Measurements from ENCODE around the gene NUDCD2.
"Not testable (repeated sequence)": the region's sequence is repeated elsewhere in the genome, so short reads cannot be mapped to it uniquely, and the experiment has no call there.

NUDCD2 gene

DNA sequence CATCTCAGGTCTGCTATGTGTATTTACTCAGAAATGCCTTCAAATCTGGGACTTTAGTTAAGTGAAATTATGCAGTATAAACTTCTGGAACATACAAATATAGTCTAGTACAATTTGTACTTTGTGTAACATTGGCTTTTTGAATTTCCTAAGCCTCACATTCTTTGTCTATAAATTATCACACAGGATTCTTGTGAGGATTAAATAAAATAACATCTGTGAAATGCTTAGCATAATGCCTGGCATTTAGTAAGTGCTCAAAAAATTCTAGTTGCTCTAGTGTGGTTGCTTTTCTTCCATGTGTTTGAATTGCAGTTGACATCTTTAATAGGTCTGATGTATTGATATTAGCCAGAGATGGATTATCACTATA, 3.1 kb upstream of the NUDCD2 start:
- DNase-seq: no peak

DNA sequence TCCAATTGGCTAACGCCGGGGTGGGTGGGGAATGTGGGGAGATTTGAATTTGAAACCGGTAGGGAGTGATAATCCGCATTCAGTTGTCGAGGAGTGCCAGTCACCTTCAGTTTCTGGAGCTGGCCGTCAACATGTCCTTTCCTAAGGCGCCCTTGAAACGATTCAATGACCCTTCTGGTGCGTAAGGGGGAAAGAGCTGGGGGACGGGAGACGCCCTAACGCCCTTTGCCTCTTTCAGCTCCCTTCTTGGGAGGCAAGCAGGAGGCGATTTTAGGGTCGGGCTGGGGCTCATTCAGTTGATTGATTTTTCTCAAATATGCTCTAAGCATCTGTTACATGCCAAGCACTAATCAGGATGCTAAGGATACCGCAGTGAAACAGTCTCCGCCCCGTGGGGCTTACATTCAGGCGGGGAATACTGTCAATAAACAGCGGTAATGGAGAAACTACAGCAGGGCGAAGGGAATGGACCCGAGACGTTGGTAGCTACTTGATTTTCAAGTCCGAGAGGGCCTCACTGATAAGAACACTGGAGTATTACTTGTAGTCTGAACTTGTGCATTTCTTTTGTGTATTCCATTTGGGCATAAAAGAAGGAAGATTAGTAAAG, 765 bp upstream of the NUDCD2 start, which contains the start of gene HMMR:
Gene HMMR (plus strand): TSS at position 71 of the 610 bp plus-strand sequence. CDS start 61 bp downstream, at position 132.
- DNase-seq: no peak

DNA sequence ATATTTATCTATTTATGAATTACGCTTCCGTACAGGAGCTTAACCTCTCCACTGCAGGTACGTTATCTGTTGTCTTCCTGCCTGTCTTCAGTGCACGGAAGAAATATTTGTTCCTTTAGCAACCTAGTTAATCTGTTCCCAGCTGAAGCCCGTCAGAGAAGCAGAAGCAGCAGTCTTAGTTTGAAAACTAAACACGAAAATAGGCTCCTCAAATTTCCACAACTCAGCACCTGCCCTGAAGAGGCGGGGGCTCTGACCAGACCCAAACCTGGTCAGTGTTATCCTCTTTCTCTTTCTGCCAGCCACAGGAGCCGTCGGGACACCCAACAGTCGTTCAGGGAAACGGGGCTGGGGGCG, 462 bp downstream of the NUDCD2 start:
- no peak for DNase-seq

DNA sequence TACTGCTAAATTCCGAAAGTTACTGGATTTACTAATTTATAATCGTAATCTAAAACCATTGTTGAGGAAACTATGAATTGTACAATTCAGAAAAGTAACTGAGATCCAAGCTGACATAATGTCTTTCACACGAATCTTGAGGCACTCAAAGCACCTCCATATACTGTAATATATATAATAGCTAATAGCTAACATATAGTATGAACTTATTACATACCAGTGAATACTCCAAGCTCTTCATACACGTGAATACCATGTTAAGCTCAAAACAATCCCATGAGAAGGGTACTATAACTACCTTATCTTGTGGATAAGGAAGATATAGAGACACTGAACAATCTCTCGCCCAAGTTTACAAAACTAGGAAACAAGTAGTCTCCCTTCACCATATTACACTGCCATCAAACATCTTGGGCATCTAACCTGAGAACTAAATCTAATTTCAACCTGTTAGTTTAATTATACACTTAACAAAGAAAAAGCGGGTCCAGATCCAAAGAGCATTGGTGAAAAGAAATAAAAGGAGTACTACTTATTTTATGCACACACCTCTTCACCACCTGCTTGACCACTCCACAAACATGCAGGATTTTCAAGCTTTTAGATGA, 1.0 kb downstream of the NUDCD2 start:
- DNase-seq: no peak

DNA sequence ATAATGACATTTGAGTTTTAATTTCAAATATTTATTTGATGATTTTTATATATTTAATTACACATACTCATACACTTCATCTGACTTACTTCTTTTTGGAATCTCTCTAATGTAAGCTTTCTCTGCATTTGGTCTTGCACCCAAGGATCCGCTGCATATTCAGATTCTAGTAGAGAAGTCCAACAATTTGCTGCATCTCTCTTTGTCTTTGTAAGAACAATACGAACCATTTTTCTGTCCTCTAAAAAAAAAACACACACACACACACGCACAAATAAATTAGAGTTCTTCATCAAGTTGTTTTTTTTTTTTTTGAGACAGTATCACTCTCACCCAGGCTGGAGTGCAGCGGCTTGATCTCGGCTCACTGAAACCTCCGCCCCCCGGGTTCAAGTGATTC, 3.1 kb downstream of the NUDCD2 start:
- no peak for DNase-seq

DNA sequence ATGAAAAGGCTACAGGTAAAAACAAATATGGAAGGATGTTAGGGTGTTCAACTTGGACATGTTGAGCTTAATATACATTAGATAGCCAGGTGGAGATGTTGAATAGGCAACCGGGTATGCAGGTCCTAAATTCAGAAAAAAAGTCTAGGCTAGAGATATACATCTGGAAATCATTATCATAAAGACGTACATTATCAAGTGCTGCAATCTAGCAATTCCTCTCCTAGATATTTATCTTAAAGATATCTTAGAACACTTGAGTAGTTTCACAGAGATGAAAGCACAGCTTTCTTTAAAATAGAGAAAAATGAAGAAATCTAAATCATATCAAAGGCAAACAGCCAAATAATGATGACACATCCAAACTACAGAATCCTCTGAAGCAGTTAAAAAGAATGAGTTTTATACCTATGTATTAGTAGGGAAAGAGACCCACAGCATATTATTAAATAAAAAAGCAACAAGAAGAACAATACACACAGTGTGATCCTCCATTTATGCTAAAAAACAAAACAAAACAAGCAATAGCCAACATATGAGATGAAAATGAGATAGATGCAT, 3.8 kb downstream of the NUDCD2 start:
- DNase-seq: no peak

DNA sequence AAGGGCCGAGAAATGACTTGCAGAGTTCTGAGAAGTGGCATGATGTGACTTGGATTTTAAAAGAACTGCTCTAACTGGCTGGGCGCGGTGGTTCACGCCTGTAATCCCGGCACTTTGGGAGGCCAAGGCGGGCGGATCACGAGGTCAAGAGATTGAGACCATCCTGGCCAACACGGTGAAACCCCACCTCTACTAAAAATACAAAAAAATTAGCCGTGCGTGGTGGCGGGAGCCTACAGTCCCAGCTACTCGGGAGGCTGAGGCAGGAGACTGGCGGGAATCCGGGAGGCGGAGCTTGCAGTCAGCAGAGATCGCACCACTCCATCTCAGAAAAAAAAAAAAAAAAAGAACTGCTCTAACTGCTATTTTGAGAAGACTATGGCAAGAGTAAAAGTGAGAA, 4.5 kb downstream of the NUDCD2 start:
- not testable (repeated sequence) for DNase-seq

DNA sequence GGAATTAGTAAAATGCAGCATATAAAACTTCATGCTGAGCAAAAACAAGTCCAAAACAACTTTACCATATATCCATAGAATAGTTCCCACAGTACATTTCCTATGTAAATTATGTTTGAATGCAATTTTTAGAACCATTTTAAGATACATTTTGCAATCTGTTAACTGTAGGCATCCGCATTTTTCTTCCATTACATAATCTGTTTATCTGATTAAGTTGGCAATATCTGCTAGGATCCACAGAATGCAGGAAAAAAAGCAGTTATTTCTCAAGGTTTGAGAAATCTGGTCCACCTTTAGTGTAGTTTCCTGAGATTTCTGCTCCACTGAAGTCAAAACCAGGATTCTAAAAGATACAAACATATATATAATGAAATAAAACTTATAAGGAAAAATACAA, 6.2 kb downstream of the NUDCD2 start:
- no peak for DNase-seq

DNA sequence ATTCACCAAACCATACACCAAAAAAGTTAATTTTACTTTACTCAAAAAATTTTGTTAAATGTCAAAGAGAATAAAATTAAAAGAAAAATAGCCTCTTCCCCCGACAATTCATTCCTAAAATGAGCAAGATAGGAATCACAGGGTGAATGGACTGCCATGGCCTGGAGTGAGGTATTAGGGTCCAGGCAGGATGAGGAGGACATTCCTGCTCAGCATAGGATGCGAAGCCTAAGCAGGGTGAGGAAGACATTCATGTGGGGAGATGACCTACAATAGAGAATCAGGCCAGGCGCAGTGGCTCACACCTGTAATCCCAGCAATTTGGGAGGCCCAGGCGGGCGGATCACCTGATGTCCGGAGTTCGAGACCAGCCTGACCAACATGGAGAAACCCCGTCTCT, 8.4 kb downstream of the NUDCD2 start:
- DNase-seq: no peak

DNA sequence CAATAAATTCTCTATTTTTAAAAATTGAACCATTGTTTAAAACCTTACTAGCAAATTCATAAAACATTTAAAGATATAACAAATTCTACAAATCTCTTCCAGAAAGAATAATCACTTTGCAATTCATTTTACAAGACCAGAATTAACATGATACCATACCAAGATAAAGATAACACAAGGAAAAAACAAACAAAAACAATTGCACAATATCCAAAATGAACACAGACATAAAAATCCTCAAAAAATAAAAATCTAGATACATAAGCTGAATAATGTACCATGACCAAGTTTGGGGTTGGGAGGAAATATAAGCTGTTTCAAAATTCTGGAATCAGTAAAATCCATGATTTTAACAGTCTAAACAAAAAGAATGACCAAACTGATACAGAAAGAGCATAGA, 11.4 kb downstream of the NUDCD2 start:
- no peak for DNase-seq

DNA sequence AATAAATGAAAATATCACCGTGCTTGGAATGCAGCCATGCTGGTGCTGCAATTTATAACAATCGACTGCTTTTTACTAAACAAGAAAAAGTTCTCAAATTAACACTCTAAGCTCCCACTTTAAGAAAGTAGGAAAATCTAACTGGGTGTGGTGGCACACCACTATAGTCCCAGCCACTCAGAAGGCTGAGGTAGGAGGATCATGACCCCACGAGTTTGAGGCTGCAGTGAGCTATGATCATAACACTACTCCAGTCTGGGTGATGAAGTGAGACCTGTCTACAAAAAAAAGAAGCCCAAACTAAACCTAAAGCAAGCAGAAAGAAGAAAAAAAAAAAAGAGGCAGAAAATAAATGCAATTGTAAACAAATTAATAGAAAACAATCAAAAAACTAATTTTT, 12.0 kb downstream of the NUDCD2 start:
- DNase-seq: no peak

DNA sequence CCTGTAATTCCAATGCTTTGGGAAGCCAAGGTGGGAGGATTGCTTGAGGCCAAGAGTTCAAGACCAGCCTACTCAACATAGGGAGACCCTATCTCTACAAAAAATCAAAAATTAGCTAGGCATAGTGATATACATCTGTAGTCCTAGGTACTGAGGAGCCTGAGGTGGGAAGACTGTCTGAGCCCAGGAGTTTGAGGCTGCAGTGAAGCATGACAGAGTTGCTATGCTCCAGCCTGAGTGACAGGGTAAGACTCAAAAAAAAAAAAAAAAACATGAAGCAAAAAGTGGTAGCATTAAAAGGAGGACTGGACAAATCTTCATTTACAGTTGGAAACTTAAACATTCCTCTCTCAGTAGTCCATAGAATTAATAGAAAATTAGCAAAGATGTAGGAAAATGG, 12.7 kb downstream of the NUDCD2 start:
- no peak for DNase-seq

DNA sequence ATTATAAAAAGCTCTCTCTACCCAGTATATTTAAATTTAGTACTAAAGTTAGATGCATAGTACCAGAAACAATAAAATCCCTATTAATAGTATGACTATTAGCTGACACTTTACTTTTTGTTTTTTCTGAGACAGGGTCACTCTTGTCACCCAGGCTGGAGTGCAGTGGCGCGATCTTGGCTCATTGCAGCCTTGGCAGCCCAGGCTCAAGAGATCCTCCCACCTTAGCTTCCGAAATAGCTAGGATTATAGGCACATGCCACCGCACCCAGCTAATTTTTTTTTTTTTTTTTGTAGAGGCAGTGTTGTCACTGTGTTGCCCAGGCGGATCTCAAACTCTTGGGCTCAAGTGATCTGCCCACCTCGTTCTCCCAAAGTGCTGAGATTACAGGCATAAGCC, 14.6 kb downstream of the NUDCD2 start:
- no peak for DNase-seq

DNA sequence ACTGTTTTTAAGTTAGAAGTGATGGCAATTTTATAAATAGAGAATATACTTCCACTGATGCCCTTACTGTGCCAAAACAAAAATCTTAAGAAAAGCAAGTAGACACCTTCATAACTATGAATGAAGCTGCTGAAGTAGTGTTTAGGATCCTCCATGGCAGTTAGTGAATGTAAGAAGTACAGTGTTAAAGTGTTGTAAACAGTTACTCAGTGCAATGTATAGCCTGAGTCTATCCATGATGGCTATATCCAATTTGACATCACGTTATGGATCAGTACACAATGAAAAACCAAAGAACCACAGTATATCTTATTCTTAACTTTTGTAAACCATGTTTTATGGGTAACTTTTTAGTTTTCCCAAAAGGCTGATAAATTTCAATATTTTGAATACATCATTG, 15.4 kb downstream of the NUDCD2 start:
- DNase-seq: no peak

DNA sequence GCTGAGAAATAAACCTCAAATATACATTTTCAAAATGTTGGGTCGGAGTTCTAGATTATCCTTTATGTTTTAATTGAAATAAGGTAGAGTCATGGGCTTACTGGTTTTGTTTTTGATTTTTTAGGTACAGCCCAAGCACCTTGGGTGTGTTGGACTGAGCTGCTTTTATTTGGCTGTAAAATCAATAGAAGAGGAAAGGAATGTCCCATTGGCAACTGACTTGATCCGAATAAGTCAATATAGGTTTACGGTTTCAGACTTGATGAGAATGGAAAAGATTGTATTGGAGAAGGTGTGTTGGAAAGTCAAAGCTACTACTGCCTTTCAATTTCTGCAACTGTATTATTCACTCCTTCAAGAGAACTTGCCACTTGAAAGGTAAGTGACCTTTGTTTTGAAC, 18.9 kb downstream of the NUDCD2 start:
- DNase-seq: no peak

DNA sequence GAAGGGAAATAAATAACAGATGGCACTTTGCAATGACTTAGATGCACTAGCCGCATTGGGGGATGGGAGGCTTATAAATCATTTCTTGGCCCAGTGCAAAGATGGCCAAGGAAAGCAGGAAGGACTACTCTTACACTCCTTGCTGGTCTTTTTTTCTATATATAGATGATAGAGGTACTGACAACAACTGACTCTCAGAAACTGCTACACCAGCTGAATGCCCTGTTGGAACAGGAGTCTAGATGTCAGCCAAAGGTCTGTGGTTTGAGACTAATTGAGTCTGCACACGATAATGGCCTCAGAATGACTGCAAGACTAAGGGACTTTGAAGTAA, 20.8 kb downstream of the NUDCD2 start:
- DNase-seq: no peak

DNA sequence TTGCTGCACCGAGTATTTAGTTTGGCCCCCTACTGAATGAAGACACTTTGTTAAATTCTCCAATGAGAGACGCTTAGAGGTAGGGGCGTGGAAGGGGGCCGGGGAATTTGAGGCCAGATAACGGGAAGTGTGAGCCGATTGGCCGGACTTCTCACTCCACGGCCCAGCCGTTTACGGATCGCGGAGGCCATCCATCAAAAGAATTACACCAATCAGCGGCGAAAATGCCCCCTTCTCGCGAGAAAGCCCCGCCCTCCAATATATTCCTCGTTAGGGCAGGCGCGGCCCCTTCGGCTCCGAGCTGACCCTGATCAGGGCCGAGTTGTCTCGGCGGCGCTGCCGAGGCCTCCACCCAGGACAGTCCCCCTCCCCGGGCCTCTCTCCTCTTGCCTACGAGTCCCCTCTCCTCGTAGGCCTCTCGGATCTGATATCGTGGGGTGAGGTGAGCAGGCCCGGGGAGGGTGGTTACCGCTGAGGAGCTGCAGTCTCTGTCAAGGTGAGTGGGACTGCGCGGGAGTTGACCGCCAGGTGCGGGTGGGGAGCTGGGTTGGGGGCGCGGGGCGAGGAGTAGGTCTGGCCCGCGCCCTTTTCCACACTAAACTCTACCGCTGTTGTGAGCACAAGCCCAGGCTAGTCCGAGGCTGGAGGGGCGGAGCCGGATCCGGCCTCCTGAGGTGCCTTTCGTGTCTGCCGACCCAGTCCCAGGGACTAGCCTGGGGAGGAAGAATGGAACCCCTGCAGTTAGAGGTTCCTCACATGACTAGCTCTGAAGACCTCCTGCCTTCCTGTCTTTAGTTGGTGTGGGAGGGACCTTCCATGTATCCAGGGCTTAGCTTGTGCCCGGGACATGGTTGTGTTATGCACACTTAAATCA, 22.4 kb downstream of the NUDCD2 start, which contains the start of gene CCNG1:
Gene CCNG1 (plus strand): TSS at position 287 of the 874 bp plus-strand sequence. CDS start 1,662 bp downstream, outside the sequence.
- DNase-seq: peak; percentile 81 to 90

DNA sequence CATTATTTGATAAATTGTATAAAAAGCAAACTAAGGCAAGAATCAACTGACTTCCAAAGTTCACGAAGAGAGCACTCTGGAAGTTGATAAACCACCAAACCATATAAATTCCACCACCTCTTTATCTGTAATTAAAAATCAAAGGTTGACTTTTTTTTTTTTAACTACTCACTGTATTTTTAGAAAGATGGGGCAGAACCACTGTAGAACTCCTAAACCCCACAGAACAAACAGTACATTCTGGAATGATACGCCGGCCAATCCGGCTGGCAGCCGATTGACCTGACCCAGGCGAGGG, 22.9 kb downstream of the NUDCD2 start:
- no peak for DNase-seq

DNA sequence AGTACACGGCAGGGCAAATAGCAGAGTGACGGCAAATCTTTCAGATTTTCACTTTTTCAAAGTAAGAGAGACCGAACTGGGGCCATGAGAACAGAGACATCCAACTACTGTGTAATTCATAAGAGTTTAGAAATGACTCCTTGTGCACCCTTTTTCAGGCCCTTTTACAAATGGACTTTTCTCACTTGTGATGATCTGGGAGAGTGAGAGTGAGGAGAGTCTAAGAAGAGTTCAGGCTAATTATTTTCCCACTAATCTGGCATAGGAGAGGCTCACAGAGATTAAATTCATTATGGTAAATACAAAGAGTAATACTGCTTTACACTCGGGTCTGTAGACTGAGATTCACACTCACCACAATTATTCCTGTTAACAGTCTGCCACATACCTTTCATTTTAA, 23.4 kb downstream of the NUDCD2 start:
- no peak for DNase-seq

DNA sequence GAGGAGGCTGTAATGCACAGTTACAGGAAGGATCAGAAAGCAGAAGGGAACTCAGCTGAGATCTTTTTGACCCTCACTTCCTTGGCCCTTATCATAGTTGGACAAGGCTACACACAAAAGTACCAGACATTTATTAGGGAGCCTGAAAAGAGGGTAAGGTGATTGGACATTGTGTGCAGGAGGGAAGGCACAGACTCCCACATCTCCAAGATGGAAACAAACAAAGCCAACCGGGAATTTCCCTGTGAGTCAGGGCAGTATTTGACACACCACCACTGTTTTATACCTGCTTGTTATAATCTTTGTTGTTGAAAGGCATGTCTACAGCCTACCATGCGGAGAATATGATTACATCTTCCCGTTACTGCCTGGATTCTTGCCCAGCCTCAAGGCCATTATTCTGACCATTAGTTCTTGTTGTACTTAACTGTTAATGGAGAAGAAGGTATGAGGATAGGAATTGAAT, 25.5 kb downstream of the NUDCD2 start:
- no peak for DNase-seq

DNA sequence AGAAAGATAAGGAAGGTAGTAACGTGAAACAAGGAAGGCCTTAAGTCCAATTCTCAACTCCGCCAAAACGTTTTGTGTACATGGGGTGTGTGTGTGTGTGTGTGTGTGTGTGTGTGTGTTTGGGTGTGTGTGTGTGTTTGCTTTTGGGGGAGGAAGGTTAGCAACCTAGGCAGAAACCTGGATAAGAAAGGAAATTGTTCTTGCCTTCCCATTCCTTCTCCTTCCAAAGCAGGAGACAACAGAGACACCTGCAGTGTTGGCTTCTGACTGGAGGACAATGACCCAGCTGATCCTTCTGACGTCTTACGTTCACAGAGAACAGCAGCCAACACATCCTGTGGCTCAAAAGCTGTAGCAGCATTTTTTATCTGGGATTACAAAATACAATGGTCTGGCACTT, 26.6 kb downstream of the NUDCD2 start:
- DNase-seq: no peak

DNA sequence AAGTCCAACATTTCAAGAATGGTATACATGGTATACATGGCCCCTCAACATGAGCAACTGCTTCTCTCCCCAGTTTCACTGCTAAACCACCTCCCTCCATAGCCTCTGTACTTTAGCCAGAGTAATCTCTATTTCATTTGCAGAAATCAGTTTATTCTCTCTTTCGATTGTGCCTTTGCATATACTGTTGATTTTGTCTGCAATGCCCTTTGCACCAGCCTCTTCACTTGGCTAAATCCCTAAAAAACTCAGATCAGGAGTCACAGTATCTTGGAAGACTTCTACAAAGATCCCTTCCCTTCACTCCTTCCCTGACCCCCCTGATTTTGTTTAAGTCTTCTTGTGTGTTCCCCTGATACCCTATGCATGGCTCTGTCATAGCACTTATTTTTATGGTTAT, 27.4 kb downstream of the NUDCD2 start:
- no peak for DNase-seq

DNA sequence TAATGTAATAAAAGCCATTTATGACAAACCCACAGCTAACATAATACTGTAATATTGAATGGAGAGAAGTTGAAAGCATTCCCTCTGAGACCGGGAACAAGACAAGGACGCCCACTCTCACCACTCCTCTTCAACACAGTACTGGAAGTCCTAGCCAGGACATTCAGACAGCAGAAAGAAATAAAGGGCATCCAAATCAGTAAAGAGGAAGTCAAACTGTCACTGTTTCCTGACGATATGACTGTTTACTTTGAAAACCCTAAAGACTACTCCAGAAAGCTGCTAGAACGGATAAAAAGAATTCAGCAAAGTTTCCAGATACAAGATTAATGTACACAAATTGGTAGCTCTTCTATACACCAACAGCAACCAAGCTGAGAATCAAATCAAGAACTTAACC, 33.8 kb downstream of the NUDCD2 start:
- DNase-seq: not testable (repeated sequence)

DNA sequence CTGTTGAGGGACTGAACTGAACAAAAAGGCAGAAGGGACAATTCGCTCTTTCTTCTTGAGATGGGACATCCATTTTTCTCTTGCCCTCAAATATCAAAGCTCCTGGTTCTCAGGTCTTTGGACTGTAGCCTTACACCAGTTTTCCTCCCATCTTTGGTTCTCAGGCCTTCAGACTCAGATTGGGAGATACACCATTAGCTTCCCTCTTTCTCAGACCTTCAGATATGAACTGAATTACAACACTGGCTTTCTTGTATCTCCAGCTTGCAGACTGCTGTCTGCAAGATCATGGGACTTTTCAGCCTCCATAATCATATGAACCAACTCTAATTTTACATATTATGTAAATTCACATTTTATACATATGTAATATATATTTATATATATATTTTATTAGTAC, 35.1 kb downstream of the NUDCD2 start:
- DNase-seq: no peak
